ENCODE results near the gene PCCA. TPM values are rescaled to one million over a fixed set of nuclear protein-coding genes. Genes with fewer than 3 reads are reported as not detected.
"Not testable (repeated sequence)": the region's sequence is repeated elsewhere in the genome, so short reads cannot be mapped to it uniquely, and the experiment has no call there.

The PCCA gene
- polyA plus RNA-seq, 3 donors from 2014 or later, result 7.9 to 14.0 (median 11.4) TPM

GRCh38 chr13:100163375-100163774, 74.5 kb downstream of the PCCA start:
- DNase-seq, result no peak
- H3K27ac Mint-ChIP-seq, result no peak overlapping the region
- no peak overlapping the region for H3K4me3 Mint-ChIP-seq
- peaks cover 0 to 1% (median 0%) of the 10 kb centered on the region in 3 donors for H3K27me3 Mint-ChIP-seq (ENCODE audit: low read depth in 3 of 3)
- H3K4me1 Mint-ChIP-seq, result no peaks in the 10 kb centered on the region
- H3K36me3 Mint-ChIP-seq, result peaks cover 6 to 30% (median 27%) of the 10 kb centered on the region in 3 donors
- H3K9me3 Mint-ChIP-seq, result no peaks in the 10 kb centered on the region

GRCh38 chr13:100173203-100173602, 84.3 kb downstream of the PCCA start:
- peaks cover 10 to 23% (median 15%) of the 10 kb centered on the region in 3 donors for H3K36me3 Mint-ChIP-seq

GRCh38 chr13:100174455-100174854, 85.6 kb downstream of the PCCA start:
- H3K4me3 Mint-ChIP-seq; DNase-seq; H3K27me3 Mint-ChIP-seq (ENCODE audit: low read depth in 3 of 3); H3K27ac Mint-ChIP-seq; H3K4me1 Mint-ChIP-seq; H3K9me3 Mint-ChIP-seq: not testable (repeated sequence)
- H3K36me3 Mint-ChIP-seq, result peaks cover 10 to 22% (median 15%) of the 10 kb centered on the region in 3 donors

More at GRCh38 chr13:100173203-100173602, 84.3 kb downstream of the PCCA start:
- H3K4me3 Mint-ChIP-seq, result no peak overlapping the region
- no peaks in the 10 kb centered on the region for H3K4me1 Mint-ChIP-seq
- H3K27ac Mint-ChIP-seq, result no peak overlapping the region
- no peak for DNase-seq
- no peaks in the 10 kb centered on the region for H3K27me3 Mint-ChIP-seq (ENCODE audit: low read depth in 3 of 3)
- no peaks in the 10 kb centered on the region for H3K9me3 Mint-ChIP-seq

GRCh38 chr13:100175078-100175802, 86.3 kb downstream of the PCCA start:
- H3K4me3 Mint-ChIP-seq, result no peak overlapping the region
- peaks cover 10 to 18% (median 11%) of the 10 kb centered on the region in 3 donors for H3K36me3 Mint-ChIP-seq
- no peaks in the 10 kb centered on the region for H3K4me1 Mint-ChIP-seq
- H3K27me3 Mint-ChIP-seq (ENCODE audit: low read depth in 3 of 3), result no peaks in the 10 kb centered on the region
- H3K9me3 Mint-ChIP-seq, result no peaks in the 10 kb centered on the region
- H3K27ac Mint-ChIP-seq, result no peak overlapping the region
- no peak for DNase-seq

GRCh38 chr13:100175803-100176182, 86.9 kb downstream of the PCCA start:
- H3K27me3 Mint-ChIP-seq (ENCODE audit: low read depth in 3 of 3), result no peaks in the 10 kb centered on the region
- H3K27ac Mint-ChIP-seq, result no peak overlapping the region
- no peak for DNase-seq
- no peaks in the 10 kb centered on the region for H3K4me1 Mint-ChIP-seq
- H3K36me3 Mint-ChIP-seq, result peaks cover 9 to 18% (median 10%) of the 10 kb centered on the region in 3 donors
- no peak overlapping the region for H3K4me3 Mint-ChIP-seq
- H3K9me3 Mint-ChIP-seq, result no peaks in the 10 kb centered on the region

GRCh38 chr13:100176801-100177400, 88.0 kb downstream of the PCCA start:
- DNase-seq, result no peak
- Mint-ChIP-seq H3K36me3 (peaks cover 9 to 15% (median 10%) of the 10 kb centered on the region in 3 donors), H3K27ac (no peak overlapping the region), H3K27me3 (ENCODE audit: low read depth in 3 of 3) (no peaks in the 10 kb centered on the region), H3K4me3 (no peak overlapping the region), H3K9me3 (no peaks in the 10 kb centered on the region), H3K4me1 (no peaks in the 10 kb centered on the region)

GRCh38 chr13:100178309-100178708, 89.4 kb downstream of the PCCA start:
- no peak for DNase-seq
- H3K4me3 Mint-ChIP-seq, result no peak overlapping the region
- H3K36me3 Mint-ChIP-seq, result peaks cover 0 to 5% (median 1%) of the 10 kb centered on the region in 3 donors
- H3K27me3 Mint-ChIP-seq (ENCODE audit: low read depth in 3 of 3), result no peaks in the 10 kb centered on the region
- peaks cover 11% of the 10 kb centered on the region in 2 donors for H3K4me1 Mint-ChIP-seq
- H3K9me3 Mint-ChIP-seq, result no peaks in the 10 kb centered on the region
- H3K27ac Mint-ChIP-seq, result no peak overlapping the region

- DNase-seq, result no peak
- Mint-ChIP-seq H3K27ac (no peak overlapping the region), H3K36me3 (no peaks in the 10 kb centered on the region), H3K4me3 (no peak overlapping the region), H3K4me1 (peaks cover 13 to 20% of the 10 kb centered on the region in 2 donors), H3K9me3 (no peaks in the 10 kb centered on the region), H3K27me3 (ENCODE audit: low read depth in 3 of 3) (peaks cover 0 to 1% (median 0%) of the 10 kb centered on the region in 3 donors)
Measured at GRCh38 chr13:100179276-100179675, 90.4 kb downstream of the PCCA start.

GRCh38 chr13:100182900-100183490, 94.1 kb downstream of the PCCA start:
- DNase-seq, result no peak
- Mint-ChIP-seq H3K4me1 (peaks cover 13 to 21% of the 10 kb centered on the region in 2 donors), H3K27ac (no peak overlapping the region), H3K36me3 (no peaks in the 10 kb centered on the region), H3K4me3 (no peak overlapping the region), H3K9me3 (no peaks in the 10 kb centered on the region), H3K27me3 (ENCODE audit: low read depth in 3 of 3) (peaks cover 0 to 3% (median 0%) of the 10 kb centered on the region in 3 donors)

- Mint-ChIP-seq H3K36me3 (peaks cover 0 to 4% (median 0%) of the 10 kb centered on the region in 3 donors), H3K27ac (no peak overlapping the region), H3K27me3 (ENCODE audit: low read depth in 3 of 3) (peaks cover 0 to 3% (median 0%) of the 10 kb centered on the region in 3 donors), H3K4me3 (no peak overlapping the region), H3K9me3 (no peaks in the 10 kb centered on the region), H3K4me1 (peaks cover 13 to 21% of the 10 kb centered on the region in 2 donors)
- DNase-seq, result no peak
Measured at GRCh38 chr13:100184095-100184494, 95.2 kb downstream of the PCCA start.

GRCh38 chr13:100195568-100195967, 106.7 kb downstream of the PCCA start:
- Mint-ChIP-seq H3K27ac (no peak overlapping the region), H3K27me3 (ENCODE audit: low read depth in 3 of 3) (no peaks in the 10 kb centered on the region), H3K36me3 (peaks cover 0 to 3% (median 3%) of the 10 kb centered on the region in 3 donors), H3K4me1 (no peaks in the 10 kb centered on the region), H3K9me3 (no peaks in the 10 kb centered on the region), H3K4me3 (no peak overlapping the region)
- no peak for DNase-seq

GRCh38 chr13:100196375-100196774, 107.5 kb downstream of the PCCA start:
- Mint-ChIP-seq H3K9me3 (no peaks in the 10 kb centered on the region), H3K27me3 (ENCODE audit: low read depth in 3 of 3) (no peaks in the 10 kb centered on the region)

GRCh38 chr13:100197116-100197515, 108.2 kb downstream of the PCCA start:
- Mint-ChIP-seq H3K27me3 (ENCODE audit: low read depth in 3 of 3) (no peaks in the 10 kb centered on the region), H3K36me3 (peaks cover 0 to 6% (median 3%) of the 10 kb centered on the region in 3 donors), H3K4me1 (no peaks in the 10 kb centered on the region), H3K4me3 (no peak overlapping the region), H3K9me3 (no peaks in the 10 kb centered on the region), H3K27ac (no peak overlapping the region)
- no peak for DNase-seq

More at GRCh38 chr13:100196375-100196774, 107.5 kb downstream of the PCCA start:
- no peaks in the 10 kb centered on the region for H3K4me1 Mint-ChIP-seq
- H3K36me3 Mint-ChIP-seq, result peaks cover 0 to 3% (median 3%) of the 10 kb centered on the region in 3 donors
- DNase-seq, result no peak
- no peak overlapping the region for H3K27ac Mint-ChIP-seq
- H3K4me3 Mint-ChIP-seq, result no peak overlapping the region
